GM12878 (cell line): ENCODE results near the gene MALRD1. TPM values are rescaled to one million over a fixed set of nuclear protein-coding genes. Genes with fewer than 3 reads are reported as not detected.

Experiments
- ATAC-seq: fragments of 200-7000 bp; cut with Tn5 transposase; 3 replicates; pipeline ENCODE4 v1.9.1; 2020; ENCODE audit warnings: mild to moderate bottlenecking, moderate library complexity
- BruUV-seq: library from RNA; stranded (reverse); fragments of 400-500 nt; replicated peaks from 2 replicates; lab custom pipeline; 2021; lab: Mats Ljungman, UMichigan
- CTCF ChIA-PET: fragments of 300-600 bp; sonication (Branson Sonifier 250); formaldehyde crosslinking; extraction: SDS; loops from one replicate; lab custom pipeline; 2021; ENCODE audit warnings: inconsistent platforms; lab: Yijun Ruan, JAX
- POLR2A ChIA-PET: fragments of 350-600 bp; formaldehyde crosslinking; extraction: SDS; loops from one replicate; lab custom pipeline; 2021; ENCODE audit warnings: inconsistent platforms; lab: Charles Lee
- RAD21 ChIA-PET: fragments of 300-600 bp; sonication (Branson Sonifier 250); formaldehyde crosslinking; loops from one replicate; lab custom pipeline; 2023; ENCODE audit warnings: antibody characterized with exemption; ENCODE audit not compliant: unreplicated experiment; lab: Charles Lee
- SMC1A ChIA-PET: fragments of 300-600 bp; sonication (Branson Sonifier 250); formaldehyde crosslinking; loops from one replicate; lab custom pipeline; 2023; ENCODE audit not compliant: unreplicated experiment, uncharacterized antibody; lab: Charles Lee
- DNase-seq: peaks from one replicate; pipeline ENCODE4 v3.0.0-alpha.2; 2011; ENCODE audit warnings: low read depth, low spot score
- FAIRE-seq: peaks from 3 replicates; lab custom pipeline; 2011; peaks lifted over from hg19 to GRCh38; lab: Jason Lieb, UNC
- H2AFZ ChIP-seq: 2 replicates; pipeline ENCODE4 v1.6.0; 2011; ENCODE audit warnings: low read depth, low read length, control low read depth; ENCODE audit not compliant: control insufficient read depth
- H3K27ac ChIP-seq: 2 replicates; pipeline ENCODE4 v1.5.1; 2011; ENCODE audit warnings: control low read depth; ENCODE audit not compliant: control insufficient read depth, insufficient read depth
- H3K27me3 ChIP-seq, 2 experiments: replicated peaks in 1 of 2; 2 replicates each; pipeline versions ENCODE4 v1.6.0 to v1.6.1; 2011; ENCODE audit warnings: low read length in 1 of 2; ENCODE audit not compliant: control insufficient read depth in 2 of 2, insufficient read depth in 2 of 2
- H3K36me3 ChIP-seq, 2 experiments: 2 replicates each; pipeline ENCODE4 v1.5.1; 2011; ENCODE audit warnings: low read length in 1 of 2; ENCODE audit not compliant: control insufficient read depth in 2 of 2, insufficient read depth in 2 of 2
- H3K4me1 ChIP-seq: 2 replicates; pipeline ENCODE4 v1.6.1; 2011; ENCODE audit warnings: mild to moderate bottlenecking, low read length, moderate library complexity, mixed read lengths; ENCODE audit not compliant: control insufficient read depth, insufficient read depth
- H3K4me2 ChIP-seq: 2 replicates; pipeline ENCODE4 v1.6.0; 2011; ENCODE audit warnings: control low read depth; ENCODE audit not compliant: control insufficient read depth, insufficient read depth
- H3K4me3 ChIP-seq: fragments of 200-600 bp; sonication (generic); 2 replicates; pipeline ENCODE4 v1.5.1; 2016
- H3K79me2 ChIP-seq: 2 replicates; pipeline ENCODE4 v1.6.0; 2011; ENCODE audit warnings: low read length; ENCODE audit not compliant: control insufficient read depth, insufficient read depth
- H3K9ac ChIP-seq: 2 replicates; pipeline ENCODE4 v1.8.0; 2011; ENCODE audit warnings: low read length, control low read depth, mixed read lengths; ENCODE audit not compliant: control insufficient read depth, insufficient read depth
- H3K9me3 ChIP-seq: replicated peaks from 3 replicates; pipeline ENCODE4 v1.5.1; 2011; ENCODE audit warnings: mild to moderate bottlenecking, low read length; ENCODE audit not compliant: control insufficient read depth, insufficient read depth
- H4K20me1 ChIP-seq: 2 replicates; pipeline ENCODE4 v1.6.0; 2011; ENCODE audit not compliant: control insufficient read depth, insufficient read depth
- ATF2 ChIP-seq: IDR thresholded peaks from 2 replicates; pipeline ENCODE4 v1.6.1; 2012; ENCODE audit warnings: low read length, inconsistent platforms
- CBX5 ChIP-seq: sonication (generic); IDR thresholded peaks from 2 replicates; pipeline ENCODE4 v1.6.1; 2016; ENCODE audit warnings: low read depth, moderate library complexity, mild to moderate bottlenecking, inconsistent platforms
- CTCF ChIP-seq, 3 experiments: IDR thresholded peaks in 2 of 3; conservative IDR thresholded peaks in 1 of 3; 2 replicates each; pipeline ENCODE4 v1.5.1; 2011; ENCODE audit warnings: low read depth in 3 of 3, low read length in 3 of 3, mild to moderate bottlenecking in 3 of 3, control low read depth in 2 of 3, moderate library complexity in 2 of 3, inconsistent platforms in 1 of 3, mixed read lengths in 1 of 3; ENCODE audit not compliant: control insufficient read depth in 2 of 3, insufficient read depth in 1 of 3; ENCODE audit errors: extremely low read depth in 1 of 3
- IRF4 ChIP-seq: IDR thresholded peaks from 2 replicates; pipeline ENCODE4 v1.6.1; 2011; ENCODE audit warnings: low read depth, low read length
- JUNB ChIP-seq: IDR thresholded peaks from 2 replicates; pipeline ENCODE4 v1.6.1; 2016; ENCODE audit warnings: antibody characterized with exemption, mild to moderate bottlenecking
- MEF2B ChIP-seq: fragments of 450-650 bp; IDR thresholded peaks from 2 replicates; pipeline ENCODE4 v1.6.1; 2018; ENCODE audit warnings: mild to moderate bottlenecking, moderate library complexity; ENCODE audit not compliant: partially characterized antibody, poor library complexity, severe bottlenecking
- MTA2 ChIP-seq: fragments of 450-650 bp; IDR thresholded peaks from 2 replicates; pipeline ENCODE4 v1.6.1; 2016; ENCODE audit warnings: low read depth, mild to moderate bottlenecking, moderate library complexity
- NFIC ChIP-seq: IDR thresholded peaks from 2 replicates; pipeline ENCODE4 v1.6.1; 2012; ENCODE audit warnings: low read depth, mild to moderate bottlenecking, inconsistent platforms, low read length, moderate library complexity
- NRF1 ChIP-seq: conservative IDR thresholded peaks from 2 replicates; pipeline ENCODE4 v1.6.1; 2011; ENCODE audit warnings: mild to moderate bottlenecking, low read depth, low read length, improper control_type of control experiment
- PRDM15 ChIP-seq: fragments of 450-650 bp; formaldehyde crosslinking; IDR thresholded peaks from 2 replicates; pipeline ENCODE4 v1.4.0; 2020; ENCODE audit warnings: mild to moderate bottlenecking, moderate library complexity
- RFX5 ChIP-seq: IDR thresholded peaks from 2 replicates; pipeline ENCODE4 v1.6.1; 2011; ENCODE audit warnings: low read depth, low read length, improper control_type of control experiment
- SMAD1 ChIP-seq: fragments of 450-650 bp; IDR thresholded peaks from 2 replicates; pipeline ENCODE4 v1.6.1; 2018; ENCODE audit warnings: mild to moderate bottlenecking, low read depth; ENCODE audit not compliant: partially characterized antibody
- SUPT20H ChIP-seq: IDR thresholded peaks from 2 replicates; pipeline ENCODE4 v1.6.1; 2011; ENCODE audit warnings: low read depth, mild to moderate bottlenecking, low read length, moderate library complexity, borderline replicate concordance; ENCODE audit not compliant: control insufficient read depth
- ZBTB33 ChIP-seq: fragments of 450-650 bp; IDR thresholded peaks from 2 replicates; pipeline ENCODE4 v1.6.1; 2017; ENCODE audit warnings: mild to moderate bottlenecking
- ZNF217 ChIP-seq: fragments of 450-650 bp; IDR thresholded peaks from 2 replicates; pipeline ENCODE4 v1.6.1; 2017; ENCODE audit warnings: antibody characterized with exemption, mild to moderate bottlenecking
- WGBS: methylation state at CpG from one replicate; pipeline ENCODE4 v1.1.6; 2016; ENCODE audit warnings: low lambda C conversion rate; ENCODE audit not compliant: insufficient replicate concordance, insufficient coverage; ENCODE audit errors: missing lambda C conversion rate; 5-methylcytosine and 5-hydroxymethylcytosine counted together
- in situ Hi-C: fragments of 300-500 bp; cut with MboI; formaldehyde crosslinking; loops from 9 replicates; pipeline ENCODE4 v1.14.3; 2018; ENCODE audit warnings: mixed read lengths
- intact Hi-C: fragments of 100-400 bp; cut with micrococcal nuclease; formaldehyde crosslinking; loops from one replicate; pipeline ENCODE4 v1.14.2; 2022; ENCODE audit not compliant: unreplicated experiment
- polyA plus RNA-seq, 11 experiments: library from polyadenylated mRNA; depleted of rRNA in 4 of 11; unstranded in 6 of 11; stranded (reverse) in 5 of 11; fragments of >200 nt; fragmentation: Nextera tagmentation in 4 of 11; fragmentation: Illumina TruSeq in 1 of 11; extraction: Ambion mirVana in 4 of 11; extraction: Trizol in 1 of 11; gene quantifications; 1 replicate in 1 of 11; 2 replicates in 10 of 11; pipeline versions ENCODE4 v1.2.1 to v1.2.3, GENCODE V29; 2011 to 2016; ENCODE audit warnings: inconsistent platforms in 2 of 11, missing spikeins in 2 of 11, low read depth in 1 of 11
- total RNA-seq, 4 experiments: library from RNA; depleted of rRNA in 3 of 4; stranded (reverse); fragments of >200 nt in 3 of 4; fragmentation: Illumina TruSeq in 1 of 4; extraction: Trizol in 1 of 4; gene quantifications; 2 replicates each; pipeline versions ENCODE4 v1.2.1 to v1.2.3, GENCODE V29; 2013 to 2021

The MALRD1 gene
- total and polyA plus RNA-seq, 10 of the 15 experiments (the other 5 are each of a cell fraction or from before 2014, with no cell fraction given), result 0.12 to 6.6 (median 0.26) TPM; not detected in 2

- ChIA-PET POLR2A (no interaction called here), SMC1A (no interaction called here), RAD21 (no interaction called here), CTCF (no interaction called here)
- ATAC-seq (no peak), FAIRE-seq (no peak), DNase-seq (no peak)
- Histone ChIP-seq H3K36me3 (no peaks in the 10 kb centered on the region), H3K27ac (no peak overlapping the region), H2AFZ (no peak overlapping the region), H3K79me2 (no peaks in the 10 kb centered on the region), H3K9me3 (no peaks in the 10 kb centered on the region), H3K4me2 (no peak overlapping the region), H3K27me3 (no peaks in the 10 kb centered on the region), H4K20me1 (no peaks in the 10 kb centered on the region), H3K4me1 (no peaks in the 10 kb centered on the region), H3K9ac (no peak overlapping the region), H3K4me3 (no peak overlapping the region)
- in situ Hi-C loops (no loop called here), intact Hi-C loops (no loop called here)
- 17% methylated on average over 3 of the region's 3 CpGs for WGBS
- no TSS peak for BruUV-seq
- TF ChIP-seq ZBTB33 (no peak), ATF2 (no peak), SUPT20H (no peak), NFIC (no peak), MEF2B (no peak), IRF4 (no peak), PRDM15 (CRISPR knock-in tag) (no peak), MTA2 (no peak), SMAD1 (no peak), CTCF (IDR thresholded peaks at IDR 0.05 in 2 of 3, conservative IDR thresholded peaks at IDR 0.05 in 1 of 3; ENCODE audit: control insufficient read depth in 2 of 3, extremely low read depth in 1 of 3, insufficient read depth in 1 of 3, low read depth in 3 of 3, low read length in 3 of 3) (no peak), NRF1 (no peak), ZNF217 (no peak), RFX5 (no peak), CBX5 (no peak), JUNB (no peak)
These were observed 325.4 kb downstream of the MALRD1 start for GRCh38 chr10:19373988-19374387.
